SK-N-MC (cell line): ENCODE results near the gene L3MBTL3.

ENCODE experiments used
- EZH2 ChIP-seq: fragments of 200-600 bp; sonication (generic); IDR thresholded peaks from one replicate; pipeline ENCODE4 v1.6.1; 2017; ENCODE audit warnings: antibody characterized with exemption
- FOXP2 ChIP-seq: optimal IDR thresholded peaks from 2 replicates; pipeline ENCODE3; 2011; ENCODE audit warnings: mild to moderate bottlenecking, moderate library complexity; ENCODE audit not compliant: insufficient read depth; ENCODE audit errors: extremely low read length, control extremely low read depth
- POLR2AphosphoS5 ChIP-seq: IDR thresholded peaks from 2 replicates; pipeline ENCODE4 v1.6.1; 2012; ENCODE audit warnings: mild to moderate bottlenecking, low read depth, low read length, borderline replicate concordance

- TF ChIP-seq EZH2 (no peak), POLR2AphosphoS5 (no peak), FOXP2 (no peak)
Measured at GRCh38 chr6:129981598-129981997, 36.8 kb upstream of the L3MBTL3 start.
